Activated B cell treated with CpG ODN at 0.5 μM for 24 hours (primary cell): ENCODE data around the gene SLC10A6. TPM values are rescaled to one million over a fixed set of nuclear protein-coding genes. Genes with fewer than 3 reads are reported as not detected.

Experiments
- ATAC-seq: fragments of 200-7000 bp; cut with Tn5 transposase; one replicate; pipeline ENCODE4 v1.10.0; 2021; ENCODE audit warnings: low read depth, mild to moderate bottlenecking, moderate library complexity
- CTCF ChIA-PET: fragments of 350-600 bp; sonication (Branson Sonifier 250); formaldehyde crosslinking; loops from one replicate; lab custom pipeline; 2021; ENCODE audit warnings: antibody characterized with exemption; lab: Charles Lee
- POLR2A ChIA-PET: fragments of 350-600 bp; sonication (Branson Sonifier 250); formaldehyde crosslinking; loops from one replicate; lab custom pipeline; 2021; ENCODE audit warnings: antibody characterized with exemption; lab: Charles Lee
- DNase-seq: peaks from one replicate; pipeline ENCODE4 v3.0.0; 2022
- H3K27ac Mint-ChIP-seq: one replicate; pipeline ENCODE4 v1.8.0; 2020; ENCODE audit warnings: mixed read lengths
- H3K27me3 Mint-ChIP-seq: one replicate; pipeline ENCODE4 v1.8.0; 2021; ENCODE audit warnings: mixed read lengths
- H3K36me3 Mint-ChIP-seq: one replicate; pipeline ENCODE4 v1.8.0; 2021; ENCODE audit warnings: low read depth, mixed read lengths
- H3K4me1 Mint-ChIP-seq: one replicate; pipeline ENCODE4 v1.8.0; 2021; ENCODE audit warnings: mixed read lengths
- H3K4me3 Mint-ChIP-seq: one replicate; pipeline ENCODE4 v1.8.0; 2020; ENCODE audit warnings: mild to moderate bottlenecking, mixed read lengths
- H3K9me3 Mint-ChIP-seq: one replicate; pipeline ENCODE4 v1.8.0; 2020; ENCODE audit warnings: mixed read lengths
- CTCF ChIP-seq: fragments of 200-600 bp; IDR thresholded peaks from one replicate; pipeline ENCODE4 v1.8.0; 2022; ENCODE audit warnings: antibody characterized with exemption, mild to moderate bottlenecking
- intact Hi-C: fragments of 100-400 bp; cut with micrococcal nuclease; formaldehyde crosslinking; loops from one replicate; pipeline ENCODE4 v1.15.1; 2024
- total RNA-seq: library from RNA; stranded (reverse); gene quantifications from 2 replicates; pipeline ENCODE4 v1.2.3, GENCODE V29; 2022

The SLC10A6 gene
- total RNA-seq, 1 donor from 2014 or later = 0.44 TPM

GRCh38 chr4:86831262-86832130 lies 17.7 kb downstream of the SLC10A6 start:
- H3K4me1 Mint-ChIP-seq = no peaks in the 10 kb centered on the region
- H3K4me3 Mint-ChIP-seq = no peak overlapping the region
- no peaks in the 10 kb centered on the region for H3K9me3 Mint-ChIP-seq
- no peaks in the 10 kb centered on the region for H3K27me3 Mint-ChIP-seq
- no peak overlapping the region for H3K27ac Mint-ChIP-seq
- no peaks in the 10 kb centered on the region for H3K36me3 Mint-ChIP-seq
- TF ChIP-seq CTCF = no peak
- DNase-seq = no peak
- intact Hi-C loops = no loop called here
- CTCF ChIA-PET = no interaction called here
- POLR2A ChIA-PET = no interaction called here
- no peak for ATAC-seq

- H3K4me1 Mint-ChIP-seq = no peaks in the 10 kb centered on the region
- no peak for DNase-seq
- no peak for ATAC-seq
- intact Hi-C loops = no loop called here
- ChIA-PET POLR2A (no interaction called here), CTCF (no interaction called here)
- no peaks in the 10 kb centered on the region for H3K9me3 Mint-ChIP-seq
- H3K27ac Mint-ChIP-seq = no peak overlapping the region
- H3K27me3 Mint-ChIP-seq = no peaks in the 10 kb centered on the region
- H3K36me3 Mint-ChIP-seq = no peaks in the 10 kb centered on the region
- TF ChIP-seq CTCF = no peak
- H3K4me3 Mint-ChIP-seq = no peak overlapping the region
Observed at GRCh38 chr4:86825511-86825910, 23.7 kb downstream of the SLC10A6 start.

- Mint-ChIP-seq H3K4me1 (no peaks in the 10 kb centered on the region), H3K27ac (no peak overlapping the region), H3K36me3 (no peaks in the 10 kb centered on the region), H3K9me3 (no peaks in the 10 kb centered on the region), H3K27me3 (peaks cover 3% of the 10 kb centered on the region), H3K4me3 (no peak overlapping the region)
- CTCF ChIA-PET = no interaction called here
- intact Hi-C loops = no loop called here
- no peak for TF ChIP-seq CTCF
- DNase-seq = no peak
- ATAC-seq = no peak
- POLR2A ChIA-PET = no interaction called here
Observed at GRCh38 chr4:86822136-86822535, 27.0 kb downstream of the SLC10A6 start.

DNA sequence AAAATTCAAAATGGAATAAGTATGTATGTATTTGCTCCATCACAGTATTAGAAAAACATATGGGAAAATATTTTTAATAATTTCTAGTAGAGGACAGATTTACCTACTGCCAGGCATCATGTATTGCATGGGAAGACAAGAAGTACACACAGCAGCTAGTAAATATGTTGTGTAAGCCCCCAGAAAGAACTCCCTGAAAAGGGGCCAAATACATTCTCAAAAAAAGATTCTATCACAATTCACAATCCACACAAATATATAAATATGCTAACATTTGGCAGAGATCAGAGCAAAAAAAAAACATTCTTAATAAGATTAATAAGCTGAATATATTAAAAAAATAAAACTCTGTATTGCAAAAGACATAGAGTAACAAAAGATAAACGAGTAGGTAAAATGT lies 28.0 kb downstream of the SLC10A6 start:
- no peak overlapping the region for H3K4me3 Mint-ChIP-seq
- ATAC-seq = no peak
- no peaks in the 10 kb centered on the region for H3K4me1 Mint-ChIP-seq
- CTCF ChIA-PET = no interaction called here
- no peak for TF ChIP-seq CTCF
- intact Hi-C loops = no loop called here
- DNase-seq = no peak
- no peaks in the 10 kb centered on the region for H3K36me3 Mint-ChIP-seq
- peaks cover 3% of the 10 kb centered on the region for H3K9me3 Mint-ChIP-seq
- H3K27me3 Mint-ChIP-seq = peaks cover 3% of the 10 kb centered on the region
- H3K27ac Mint-ChIP-seq = no peak overlapping the region
- POLR2A ChIA-PET = no interaction called here

DNA sequence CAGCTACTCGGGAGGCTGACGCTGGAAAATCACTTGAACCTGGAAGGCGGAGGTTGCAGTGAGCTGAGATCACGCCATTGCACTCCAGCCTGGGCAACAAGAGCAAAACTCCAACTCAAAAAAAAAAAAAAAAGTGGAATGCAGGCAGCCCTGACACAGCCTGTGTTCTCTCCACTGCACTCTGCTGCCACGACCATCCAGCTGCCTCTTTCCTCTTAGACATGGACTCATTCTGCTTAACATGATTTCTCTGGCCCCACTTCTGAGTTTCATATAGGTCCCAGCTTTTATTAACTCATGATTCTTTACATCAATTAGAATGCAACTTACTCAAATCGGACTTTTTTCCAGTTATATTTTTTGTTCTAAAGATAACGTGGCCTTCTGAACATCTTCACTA lies 29.6 kb downstream of the SLC10A6 start:
- Mint-ChIP-seq H3K9me3 (peaks cover 9% of the 10 kb centered on the region), H3K27ac (no peak overlapping the region), H3K36me3 (no peaks in the 10 kb centered on the region), H3K4me3 (no peak overlapping the region), H3K4me1 (no peaks in the 10 kb centered on the region), H3K27me3 (peaks cover 3% of the 10 kb centered on the region)
- DNase-seq (no peak), ATAC-seq (no peak)
- ChIA-PET CTCF (no interaction called here), POLR2A (interaction anchor here (0.6 kb wide), 1 partner anchor 206 kb away, joined by 6 read pairs; no protein-coding TSS in a partner anchor)
- TF ChIP-seq CTCF = no peak
- intact Hi-C loops = no loop called here
